Osteoblast (primary cell): ENCODE data around the gene MYO3B. TPM values are rescaled to one million over a fixed set of nuclear protein-coding genes. Genes with fewer than 3 reads are reported as not detected.

Experiments used
- DNase-seq: peaks from one replicate; pipeline ENCODE4 v3.0.0; 2011; ENCODE audit warnings: low spot score, mixed read lengths; ENCODE audit not compliant: insufficient read length; ENCODE audit errors: missing footprints
- H2AFZ ChIP-seq: 2 replicates; pipeline ENCODE4 v1.6.0; 2011; ENCODE audit warnings: mild to moderate bottlenecking, low read length
- H3K27ac ChIP-seq: 2 replicates; pipeline ENCODE4 v1.5.1; 2011; ENCODE audit warnings: mild to moderate bottlenecking, low read depth, low read length, moderate library complexity
- H3K27me3 ChIP-seq: 2 replicates; pipeline ENCODE4 v1.6.0; 2012; ENCODE audit warnings: mild to moderate bottlenecking, control low read depth, inconsistent platforms, low read length, moderate library complexity; ENCODE audit not compliant: insufficient read depth
- H3K36me3 ChIP-seq: 2 replicates; pipeline ENCODE4 v1.5.1; 2011; ENCODE audit warnings: mild to moderate bottlenecking, low read length, control low read depth, moderate library complexity; ENCODE audit not compliant: insufficient read depth
- H3K4me1 ChIP-seq: 2 replicates; pipeline ENCODE4 v1.5.1; 2011; ENCODE audit warnings: mild to moderate bottlenecking, low read length, control low read depth, moderate library complexity; ENCODE audit not compliant: insufficient read depth
- H3K4me2 ChIP-seq: 2 replicates; pipeline ENCODE4 v1.6.0; 2011; ENCODE audit warnings: mild to moderate bottlenecking, low read length; ENCODE audit not compliant: insufficient read depth
- H3K4me3 ChIP-seq: fragments of 200-600 bp; sonication (generic); 3 replicates; pipeline ENCODE4 v1.5.1; 2012; ENCODE audit warnings: mild to moderate bottlenecking, low read length, inconsistent platforms; ENCODE audit not compliant: insufficient read depth
- H3K79me2 ChIP-seq: 2 replicates; pipeline ENCODE4 v1.6.0; 2012; ENCODE audit warnings: mild to moderate bottlenecking, low read length, control low read depth, inconsistent platforms; ENCODE audit not compliant: insufficient read depth
- H3K9me3 ChIP-seq: 2 replicates; pipeline ENCODE4 v1.5.1; 2011; ENCODE audit warnings: low read depth, low read length, control low read depth
- H4K20me1 ChIP-seq: 2 replicates; pipeline ENCODE4 v1.6.0; 2012; ENCODE audit warnings: mild to moderate bottlenecking, low read length, control low read depth; ENCODE audit not compliant: insufficient read depth
- CTCF ChIP-seq: IDR thresholded peaks from 2 replicates; pipeline ENCODE4 v1.5.1; 2011; ENCODE audit warnings: mild to moderate bottlenecking, low read depth, low read length, moderate library complexity; ENCODE audit errors: extremely low read depth
- total RNA-seq: library from RNA; depleted of rRNA; stranded (reverse); fragments of >200 nt; gene quantifications from 2 replicates; pipeline ENCODE4 v1.2.3, GENCODE V29; 2012

Gene MYO3B
- total RNA-seq, 1 donor, result 0.36 TPM

GRCh38 chr2:170369228-170369627 is 191.3 kb downstream of the MYO3B start:
- Histone ChIP-seq H4K20me1 (no peaks in the 10 kb centered on the region), H3K27me3 (peaks cover 18% of the 10 kb centered on the region), H3K36me3 (no peaks in the 10 kb centered on the region), H3K4me2 (no peak overlapping the region), H3K27ac (no peak overlapping the region), H2AFZ (no peak overlapping the region), H3K9me3 (no peaks in the 10 kb centered on the region), H3K79me2 (no peaks in the 10 kb centered on the region), H3K4me1 (no peaks in the 10 kb centered on the region), H3K4me3 (no peak overlapping the region)
- DNase-seq, result no peak
- TF ChIP-seq CTCF, result no peak

GRCh38 chr2:170369894-170370293 is 191.9 kb downstream of the MYO3B start:
- DNase-seq, result no peak
- Histone ChIP-seq H3K4me2 (no peak overlapping the region), H3K4me1 (no peaks in the 10 kb centered on the region), H2AFZ (no peak overlapping the region), H3K36me3 (no peaks in the 10 kb centered on the region), H4K20me1 (no peaks in the 10 kb centered on the region), H3K79me2 (no peaks in the 10 kb centered on the region), H3K9me3 (no peaks in the 10 kb centered on the region), H3K4me3 (no peak overlapping the region), H3K27me3 (peaks cover 12% of the 10 kb centered on the region), H3K27ac (no peak overlapping the region)
- peak; percentile 42 for TF ChIP-seq CTCF

GRCh38 chr2:170371231-170371998 is 193.5 kb downstream of the MYO3B start:
- TF ChIP-seq CTCF, result no peak
- DNase-seq, result no peak
- no peak overlapping the region for H3K27ac ChIP-seq
- no peaks in the 10 kb centered on the region for H3K79me2 ChIP-seq
- H3K27me3 ChIP-seq, result peaks cover 7% of the 10 kb centered on the region
- H3K36me3 ChIP-seq, result no peaks in the 10 kb centered on the region
- H2AFZ ChIP-seq, result no peak overlapping the region
- no peak overlapping the region for H3K4me3 ChIP-seq
- no peaks in the 10 kb centered on the region for H3K9me3 ChIP-seq
- no peak overlapping the region for H3K4me2 ChIP-seq
- no peaks in the 10 kb centered on the region for H3K4me1 ChIP-seq
- H4K20me1 ChIP-seq, result no peaks in the 10 kb centered on the region

GRCh38 chr2:170375192-170375591 is 197.2 kb downstream of the MYO3B start:
- no peak for TF ChIP-seq CTCF
- H2AFZ ChIP-seq, result no peak overlapping the region
- no peaks in the 10 kb centered on the region for H3K79me2 ChIP-seq
- no peaks in the 10 kb centered on the region for H3K9me3 ChIP-seq
- H3K27me3 ChIP-seq, result no peaks in the 10 kb centered on the region
- no peak overlapping the region for H3K4me3 ChIP-seq
- no peaks in the 10 kb centered on the region for H3K4me1 ChIP-seq
- DNase-seq, result no peak
- no peak overlapping the region for H3K27ac ChIP-seq
- no peaks in the 10 kb centered on the region for H4K20me1 ChIP-seq
- H3K36me3 ChIP-seq, result no peaks in the 10 kb centered on the region
- no peak overlapping the region for H3K4me2 ChIP-seq
